Testis (tissue), 3 donors: ENCODE results near the gene RASGRF2. TPM values are rescaled to one million over a fixed set of nuclear protein-coding genes. Genes with fewer than 3 reads are reported as not detected.

ENCODE experiments used
- DNase-seq: peaks from one replicate; pipeline ENCODE4 v3.0.0-alpha.2; 2019
- H3K27ac ChIP-seq, 2 donors: fragments of 200-600 bp; sonication (generic); one replicate each; pipeline ENCODE4 v1.5.1; 2019
- H3K27me3 ChIP-seq: fragments of 200-600 bp; sonication (generic); one replicate; pipeline ENCODE4 v1.5.1; 2019
- H3K36me3 ChIP-seq: fragments of 200-600 bp; sonication (generic); one replicate; pipeline ENCODE4 v1.5.1; 2017; ENCODE audit warnings: low read depth; ENCODE audit errors: missing control alignments
- H3K4me1 ChIP-seq: fragments of 200-600 bp; sonication (generic); one replicate; pipeline ENCODE4 v1.5.1; 2019
- H3K4me3 ChIP-seq, 2 donors: fragments of 200-600 bp; sonication (generic); one replicate each; pipeline ENCODE4 v1.5.1; 2017 to 2019
- H3K9me3 ChIP-seq: fragments of 200-600 bp; sonication (generic); one replicate; pipeline ENCODE4 v1.5.1; 2017
- POLR2A ChIP-seq: fragments of 450-650 bp; IDR thresholded peaks from one replicate; pipeline ENCODE4 v1.6.1; 2017; ENCODE audit warnings: antibody characterized with exemption, mild to moderate bottlenecking, moderate library complexity
- WGBS, 2 donors: methylation state at CpG; one replicate each; pipeline ENCODE4 v1.1.5; 2018; 5-methylcytosine and 5-hydroxymethylcytosine counted together
- intact Hi-C: fragments of 100-400 bp; cut with DNase I; formaldehyde crosslinking; loops from one replicate; pipeline ENCODE4 v1.15.1; 2023; ENCODE audit warnings: low total_unique reads
- polyA plus RNA-seq: library from polyadenylated mRNA; stranded (reverse); fragments of 350-450 nt; fragmentation: Illumina TruSeq; extraction: RNeasy Lipid Tissue Mini Kit (QIAGEN cat#74804); gene quantifications from one replicate; pipeline ENCODE4 v1.2.3, GENCODE V29; 2014; ENCODE audit warnings: low read depth, low replicate concordance; ENCODE audit not compliant: insufficient read depth
- total RNA-seq, 2 donors: library from RNA; depleted of rRNA; stranded (reverse); fragments of >200 nt; gene quantifications; one replicate each; pipeline ENCODE4 v1.2.3, GENCODE V29; 2016
- TF ChIP-seq, protein P1 (sequence below), 3 experiments: fragments of 450-650 bp in 2 of 3; fragments of 200-600 bp in 1 of 3; sonication (generic) in 1 of 3; IDR thresholded peaks; one replicate each; pipeline ENCODE4 v1.5.1; 2016 to 2019; ENCODE audit warnings: antibody characterized with exemption in 3 of 3, mild to moderate bottlenecking in 2 of 3, moderate library complexity in 1 of 3

RASGRF2 gene
- total and polyA plus RNA-seq, 3 donors from 2014 or later, result 6.2 to 11.3 (median 7.8) TPM

DNA sequence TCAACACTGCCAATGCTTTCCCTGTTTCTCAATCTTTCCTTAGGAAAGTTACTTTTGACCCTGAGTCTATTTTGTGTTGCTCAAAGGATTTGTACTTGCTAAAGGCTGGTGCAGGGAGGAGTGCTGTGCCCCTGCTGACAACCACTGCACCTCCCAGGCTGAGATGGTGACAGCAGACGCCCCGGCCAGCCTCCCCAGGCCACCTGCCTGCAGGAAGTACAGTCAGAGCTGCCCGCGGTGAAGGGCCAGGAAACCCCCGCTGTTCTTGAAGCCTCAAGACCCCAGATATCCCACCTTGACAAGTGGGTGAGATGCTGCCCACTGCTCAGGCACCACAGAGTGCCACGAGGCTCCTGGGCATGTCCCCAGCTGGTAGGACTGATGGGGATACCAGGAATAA is 228.8 kb downstream of the RASGRF2 start:
- intact Hi-C loops, result no loop called here

DNA sequence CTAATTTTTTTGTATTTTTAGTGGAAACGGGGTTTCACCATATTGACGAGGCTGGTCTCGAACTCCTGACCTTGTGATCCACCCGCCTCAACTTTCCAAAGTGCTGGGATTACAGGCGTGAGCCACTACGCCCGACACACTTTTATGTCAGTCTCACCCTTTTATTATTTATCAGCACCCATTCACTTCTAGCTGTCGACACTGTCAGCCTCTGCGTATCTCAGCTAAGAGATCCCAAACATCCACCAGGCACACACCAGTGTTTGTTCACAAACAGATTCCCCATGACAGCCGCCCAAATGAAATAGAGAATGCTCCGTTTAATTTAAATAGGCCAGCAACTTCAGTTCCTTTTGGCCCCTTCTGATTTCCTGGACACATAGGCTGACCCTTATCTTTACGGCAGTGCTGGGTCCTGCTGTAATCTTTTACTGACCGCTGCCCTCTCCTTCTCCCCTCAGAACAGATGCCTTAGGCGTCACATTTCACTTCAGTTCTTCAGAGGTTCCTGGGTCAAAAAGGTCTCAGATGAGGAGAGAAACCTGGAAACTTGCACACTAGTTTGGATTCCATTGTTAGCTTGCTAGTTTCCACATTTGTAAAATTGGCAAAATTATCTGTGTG is 229.8 kb downstream of the RASGRF2 start:
- intact Hi-C loops, result loop anchor here (10.0 kb wide), 1 partner anchor 505 kb away; no protein-coding TSS in a partner anchor
- no peaks in the 10 kb centered on the region for H3K9me3 ChIP-seq
- no peak for DNase-seq
- H3K36me3 ChIP-seq, result no peaks in the 10 kb centered on the region
- no peak for TF ChIP-seq POLR2A
- TF ChIP-seq, protein P1, sequence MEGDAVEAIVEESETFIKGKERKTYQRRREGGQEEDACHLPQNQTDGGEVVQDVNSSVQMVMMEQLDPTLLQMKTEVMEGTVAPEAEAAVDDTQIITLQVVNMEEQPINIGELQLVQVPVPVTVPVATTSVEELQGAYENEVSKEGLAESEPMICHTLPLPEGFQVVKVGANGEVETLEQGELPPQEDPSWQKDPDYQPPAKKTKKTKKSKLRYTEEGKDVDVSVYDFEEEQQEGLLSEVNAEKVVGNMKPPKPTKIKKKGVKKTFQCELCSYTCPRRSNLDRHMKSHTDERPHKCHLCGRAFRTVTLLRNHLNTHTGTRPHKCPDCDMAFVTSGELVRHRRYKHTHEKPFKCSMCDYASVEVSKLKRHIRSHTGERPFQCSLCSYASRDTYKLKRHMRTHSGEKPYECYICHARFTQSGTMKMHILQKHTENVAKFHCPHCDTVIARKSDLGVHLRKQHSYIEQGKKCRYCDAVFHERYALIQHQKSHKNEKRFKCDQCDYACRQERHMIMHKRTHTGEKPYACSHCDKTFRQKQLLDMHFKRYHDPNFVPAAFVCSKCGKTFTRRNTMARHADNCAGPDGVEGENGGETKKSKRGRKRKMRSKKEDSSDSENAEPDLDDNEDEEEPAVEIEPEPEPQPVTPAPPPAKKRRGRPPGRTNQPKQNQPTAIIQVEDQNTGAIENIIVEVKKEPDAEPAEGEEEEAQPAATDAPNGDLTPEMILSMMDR (IDR thresholded peaks at IDR 0.05), result no peak
- no peak overlapping the region for H3K4me3 ChIP-seq
- WGBS, 2 donors, result 83 to 87% methylated on average over 14 of the region's 14 CpGs
- H3K4me1 ChIP-seq, result peaks cover 3% of the 10 kb centered on the region
- no peak overlapping the region for H3K27ac ChIP-seq
- no peaks in the 10 kb centered on the region for H3K27me3 ChIP-seq

More for the DNA sequence above, 228.8 kb downstream of the RASGRF2 start:
- H3K27me3 ChIP-seq, result no peaks in the 10 kb centered on the region
- TF ChIP-seq POLR2A, result no peak
- TF ChIP-seq, protein P1 (IDR thresholded peaks at IDR 0.05), result no peak
- H3K36me3 ChIP-seq, result no peaks in the 10 kb centered on the region
- no peak for DNase-seq
- H3K27ac ChIP-seq, result no peak overlapping the region
- H3K9me3 ChIP-seq, result no peaks in the 10 kb centered on the region
- WGBS, 2 donors, result 80 to 81% methylated on average over 6 of the region's 6 CpGs
- no peak overlapping the region for H3K4me3 ChIP-seq
- H3K4me1 ChIP-seq, result no peaks in the 10 kb centered on the region

DNA sequence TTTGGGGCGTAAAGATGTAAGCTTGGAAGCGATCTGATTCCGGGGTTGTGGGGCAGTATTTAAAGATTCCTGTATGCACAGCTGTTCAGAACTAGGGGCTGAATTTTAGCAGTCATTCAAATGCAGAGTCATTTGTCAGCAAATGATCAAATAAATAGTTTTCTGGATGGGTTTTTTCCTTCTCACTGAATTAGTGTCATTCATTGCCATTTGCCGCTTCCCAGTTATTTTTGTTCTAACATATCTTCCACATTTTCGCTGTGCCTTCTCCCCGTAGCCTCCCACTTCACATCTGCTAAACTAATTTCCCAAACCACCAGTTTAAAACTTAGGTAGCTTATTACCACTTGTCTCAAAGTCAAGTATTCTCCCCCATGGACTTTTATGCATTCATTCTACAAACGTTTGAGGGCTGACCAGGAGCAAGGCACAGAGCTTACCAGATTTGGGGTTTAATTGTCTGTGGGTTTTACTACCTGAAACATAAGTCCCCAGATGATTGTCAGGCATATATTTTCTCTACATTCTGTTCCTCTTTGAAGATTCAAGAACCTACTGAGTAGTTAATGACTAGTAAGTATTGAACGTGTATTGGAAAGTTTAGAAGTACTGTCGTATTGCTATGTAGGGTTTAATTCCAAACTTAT is 231.7 kb downstream of the RASGRF2 start:
- Histone ChIP-seq H3K27ac (no peak overlapping the region), H3K9me3 (no peaks in the 10 kb centered on the region), H3K36me3 (no peaks in the 10 kb centered on the region), H3K27me3 (no peaks in the 10 kb centered on the region), H3K4me1 (peaks cover 7% of the 10 kb centered on the region), H3K4me3 (no peak overlapping the region)
- DNase-seq, result no peak
- WGBS, 2 donors, result 86 to 94% methylated on average over 9 of the region's 9 CpGs
- intact Hi-C loops, result loop anchor here (10.0 kb wide), 1 partner anchor 507 kb away; no protein-coding TSS in a partner anchor
- TF ChIP-seq, protein P1 (IDR thresholded peaks at IDR 0.05), result no peak
- no peak for TF ChIP-seq POLR2A

DNA sequence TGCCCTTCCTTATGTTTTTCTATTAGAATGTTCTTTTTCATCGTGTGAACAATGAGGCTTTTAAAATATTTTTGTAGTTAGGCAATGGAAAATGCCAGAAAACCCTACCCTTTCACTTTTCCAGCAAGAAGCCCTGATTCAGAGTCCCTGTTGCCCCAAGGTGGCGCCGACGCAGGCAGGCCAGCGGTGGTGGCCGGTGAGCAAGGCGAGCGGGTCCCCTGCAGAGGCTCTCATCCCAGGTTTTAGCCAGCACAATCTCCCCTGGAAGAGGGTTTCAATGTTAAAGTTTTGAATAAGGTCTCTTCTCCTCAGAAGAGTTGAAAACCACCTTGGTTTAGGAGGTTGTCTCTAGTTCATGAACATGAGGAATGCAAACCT is 232.2 kb downstream of the RASGRF2 start:
- no peak overlapping the region for H3K27ac ChIP-seq
- no peak overlapping the region for H3K4me3 ChIP-seq
- WGBS, 2 donors, result 67 to 75% methylated on average over 8 of the region's 8 CpGs
- DNase-seq, result no peak
- H3K36me3 ChIP-seq, result no peaks in the 10 kb centered on the region
- TF ChIP-seq POLR2A, result no peak
- TF ChIP-seq, protein P1 (IDR thresholded peaks at IDR 0.05), result no peak
- H3K9me3 ChIP-seq, result no peaks in the 10 kb centered on the region
- intact Hi-C loops, result loop anchor here (10.0 kb wide), 1 partner anchor 508 kb away; no protein-coding TSS in a partner anchor
- peaks cover 7% of the 10 kb centered on the region for H3K4me1 ChIP-seq
- no peaks in the 10 kb centered on the region for H3K27me3 ChIP-seq
